Transverse colon (tissue), 4 donors: Measurements from ENCODE around the gene TBL1X. TPM values are rescaled to one million over a fixed set of nuclear protein-coding genes. Genes with fewer than 3 reads are reported as not detected.

ENCODE experiments used
- DNase-seq: peaks from one replicate; pipeline ENCODE4 v3.0.0-alpha.2; 2019
- H3K27ac ChIP-seq, 4 donors: fragments of 200-600 bp; sonication (generic); 2 replicates each; pipeline ENCODE4 v1.5.1; 2016 to 2018; ENCODE audit warnings: inconsistent platforms in 4 of 4
- H3K27me3 ChIP-seq: fragments of 200-600 bp; sonication (generic); 2 replicates; pipeline ENCODE4 v1.5.1; 2017; ENCODE audit warnings: inconsistent platforms
- H3K36me3 ChIP-seq, 4 donors: fragments of 200-600 bp; sonication (generic); 2 replicates each; pipeline ENCODE4 v1.5.1; 2017 to 2019; ENCODE audit warnings: inconsistent platforms in 4 of 4
- H3K4me1 ChIP-seq, 4 donors: fragments of 200-600 bp; sonication (generic); 2 replicates each; pipeline ENCODE4 v1.5.1; 2017 to 2020; ENCODE audit warnings: inconsistent platforms in 4 of 4
- H3K4me3 ChIP-seq, 4 donors: fragments of 200-600 bp; sonication (generic); 1 replicate in 1 of 4; 2 replicates in 3 of 4; pipeline versions ENCODE4 v1.5.1 to v1.6.1; 2017 to 2019; ENCODE audit warnings: inconsistent platforms in 4 of 4
- H3K9me3 ChIP-seq, 2 donors: fragments of 200-600 bp; sonication (generic); 2 replicates each; pipeline ENCODE4 v1.5.1; 2017 to 2019; ENCODE audit warnings: inconsistent platforms in 2 of 2
- EP300 ChIP-seq: sonication (generic); formaldehyde crosslinking; IDR thresholded peaks from one replicate; pipeline ENCODE4 v1.6.1; 2017; ENCODE audit warnings: antibody characterized with exemption, low read depth
- POLR2A ChIP-seq: fragments of 450-650 bp; IDR thresholded peaks from one replicate; pipeline ENCODE4 v1.6.1; 2016; ENCODE audit warnings: antibody characterized with exemption, mild to moderate bottlenecking, moderate library complexity
- POLR2AphosphoS5 ChIP-seq, 3 donors: sonication (generic); formaldehyde crosslinking; IDR thresholded peaks; one replicate each; pipeline ENCODE4 v1.6.1; 2016; ENCODE audit warnings: antibody characterized with exemption in 3 of 3
- WGBS, 2 donors: methylation state at CpG; one replicate each; pipeline ENCODE4 v1.1.5; 2018; ENCODE audit warnings: low coverage in 1 of 2; 5-methylcytosine and 5-hydroxymethylcytosine counted together
- in situ Hi-C, 4 donors: fragments of 200-750 bp; cut with MboI; loops; one replicate each; pipeline versions ENCODE4 v1.15.0 to v1.15.1; 2017; ENCODE audit warnings: low sequenced_read_pairs in 3 of 4, low pct_ligation_motif_present in 1 of 4, low pct_unique_long_range_greater_than_20kb in 1 of 4
- intact Hi-C: fragments of 100-400 bp; cut with DNase I; formaldehyde crosslinking; loops from one replicate; pipeline ENCODE4 v1.15.1; 2023; ENCODE audit warnings: low total_unique reads
- total RNA-seq, 4 donors: library from RNA; depleted of rRNA; stranded (reverse); fragments of >200 nt; gene quantifications; one replicate each; pipeline ENCODE4 v1.1.0, GENCODE V29; 2016
- TF ChIP-seq, protein P1 (sequence below), 5 experiments: fragments of 200-600 bp in 3 of 5; fragments of 450-650 bp in 2 of 5; sonication (generic) in 3 of 5; IDR thresholded peaks; 1 replicate in 2 of 5; 2 replicates in 3 of 5; pipeline ENCODE4 v1.5.1; 2016 to 2017; ENCODE audit warnings: antibody characterized with exemption in 5 of 5, inconsistent platforms in 3 of 5, mild to moderate bottlenecking in 2 of 5, moderate library complexity in 1 of 5

TBL1X gene
- total RNA-seq, 4 donors from 2014 or later: 3.4 to 16.8 (median 13.0) TPM

DNA sequence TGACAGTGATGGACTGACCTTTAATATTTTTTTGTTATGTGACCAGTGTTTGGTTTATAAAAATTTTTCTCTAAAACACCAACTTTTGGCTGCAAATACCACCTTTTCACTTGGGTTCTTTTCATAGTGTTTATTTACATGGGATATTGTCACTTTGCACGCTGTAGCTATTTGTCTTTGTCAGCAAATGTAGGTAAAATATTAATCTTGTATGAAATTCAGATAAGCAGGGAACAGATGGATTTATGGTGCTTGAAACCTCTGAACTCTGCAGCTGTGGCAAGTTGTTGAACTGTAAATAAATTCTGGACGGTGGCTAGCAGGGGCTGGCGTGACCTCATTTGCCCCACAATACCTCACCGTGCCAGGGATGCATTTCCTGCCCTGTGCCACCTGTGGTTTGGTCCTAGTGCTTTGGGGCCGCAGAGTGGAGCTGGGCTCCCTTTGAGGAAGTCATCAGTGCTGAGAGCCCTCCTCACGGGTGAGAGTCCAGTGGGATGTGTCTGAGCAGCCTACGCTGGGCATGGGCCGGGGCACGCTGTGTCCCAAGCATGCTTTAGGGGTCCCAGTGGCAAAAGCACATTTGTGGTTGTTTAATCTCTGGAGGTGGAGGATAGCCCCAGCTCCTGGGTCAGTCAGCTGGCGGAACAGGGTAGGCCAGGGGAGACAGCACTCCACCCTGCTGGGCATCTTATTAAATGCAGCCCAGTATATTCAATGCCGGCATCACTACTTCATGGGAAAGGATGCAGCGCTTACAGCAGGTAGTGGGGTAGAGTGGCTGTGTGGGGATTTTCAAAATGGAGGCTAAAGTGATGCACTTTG lies 108.6 kb downstream of the TBL1X start:
- TF ChIP-seq, protein P1, sequence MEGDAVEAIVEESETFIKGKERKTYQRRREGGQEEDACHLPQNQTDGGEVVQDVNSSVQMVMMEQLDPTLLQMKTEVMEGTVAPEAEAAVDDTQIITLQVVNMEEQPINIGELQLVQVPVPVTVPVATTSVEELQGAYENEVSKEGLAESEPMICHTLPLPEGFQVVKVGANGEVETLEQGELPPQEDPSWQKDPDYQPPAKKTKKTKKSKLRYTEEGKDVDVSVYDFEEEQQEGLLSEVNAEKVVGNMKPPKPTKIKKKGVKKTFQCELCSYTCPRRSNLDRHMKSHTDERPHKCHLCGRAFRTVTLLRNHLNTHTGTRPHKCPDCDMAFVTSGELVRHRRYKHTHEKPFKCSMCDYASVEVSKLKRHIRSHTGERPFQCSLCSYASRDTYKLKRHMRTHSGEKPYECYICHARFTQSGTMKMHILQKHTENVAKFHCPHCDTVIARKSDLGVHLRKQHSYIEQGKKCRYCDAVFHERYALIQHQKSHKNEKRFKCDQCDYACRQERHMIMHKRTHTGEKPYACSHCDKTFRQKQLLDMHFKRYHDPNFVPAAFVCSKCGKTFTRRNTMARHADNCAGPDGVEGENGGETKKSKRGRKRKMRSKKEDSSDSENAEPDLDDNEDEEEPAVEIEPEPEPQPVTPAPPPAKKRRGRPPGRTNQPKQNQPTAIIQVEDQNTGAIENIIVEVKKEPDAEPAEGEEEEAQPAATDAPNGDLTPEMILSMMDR (IDR thresholded peaks at IDR 0.05): no peak
- no peak for TF ChIP-seq POLR2A
- TF ChIP-seq POLR2AphosphoS5 (IDR thresholded peaks at IDR 0.05): no peak
- TF ChIP-seq EP300: no peak
- Histone ChIP-seq H3K36me3 (no peaks in the 10 kb centered on the region), H3K4me1 (peaks cover 0 to 10% (median 0%) of the 10 kb centered on the region in 4 donors), H3K27me3 (no peaks in the 10 kb centered on the region), H3K27ac (no peak overlapping the region), H3K9me3 (no peaks in the 10 kb centered on the region), H3K4me3 (no peak overlapping the region)
- in situ Hi-C loops (no loop called here), intact Hi-C loops (no loop called here)
- WGBS, 2 donors: 55 to 60% methylated on average over 1 to 11 of the region's 12 CpGs
- no peak for DNase-seq

DNA sequence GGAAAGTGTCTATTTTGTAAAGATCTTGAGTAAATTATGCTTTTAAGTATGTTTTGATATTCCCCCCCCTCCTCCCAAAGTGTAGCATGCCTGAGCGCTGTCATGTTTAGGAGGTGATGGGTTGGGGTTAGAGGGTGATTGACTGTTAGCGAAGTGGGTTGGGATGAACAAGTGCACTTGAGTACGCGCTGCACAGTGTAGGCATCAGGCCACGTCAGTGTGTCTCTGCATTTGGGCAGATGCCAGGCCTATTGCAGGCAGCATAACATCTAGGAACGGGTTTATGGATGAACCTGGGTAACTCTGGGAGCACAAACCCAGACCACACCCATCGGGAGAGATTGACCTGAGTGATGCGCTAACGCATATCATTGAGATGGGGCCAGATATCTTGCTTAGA lies 111.2 kb downstream of the TBL1X start:
- TF ChIP-seq POLR2AphosphoS5 (IDR thresholded peaks at IDR 0.05): no peak
- TF ChIP-seq POLR2A: no peak
- TF ChIP-seq, protein P1 (IDR thresholded peaks at IDR 0.05): no peak
- TF ChIP-seq EP300: no peak
- Histone ChIP-seq H3K27ac (no peak overlapping the region), H3K4me1 (peaks cover 0 to 12% (median 0%) of the 10 kb centered on the region in 4 donors), H3K9me3 (no peaks in the 10 kb centered on the region), H3K4me3 (no peak overlapping the region), H3K36me3 (no peaks in the 10 kb centered on the region), H3K27me3 (no peaks in the 10 kb centered on the region)
- 89 to 93% methylated on average over 3 to 9 of the region's 9 CpGs for WGBS, 2 donors
- intact Hi-C loops (no loop called here), in situ Hi-C loops (no loop called here)
- DNase-seq: no peak

GRCh38 chrX:9577555-9577954 lies 112.7 kb downstream of the TBL1X start:
- no peak for TF ChIP-seq EP300
- TF ChIP-seq POLR2A: no peak
- TF ChIP-seq POLR2AphosphoS5 (IDR thresholded peaks at IDR 0.05): no peak
- TF ChIP-seq, protein P1 (IDR thresholded peaks at IDR 0.05): no peak
- Histone ChIP-seq H3K4me3 (no peak overlapping the region), H3K36me3 (no peaks in the 10 kb centered on the region), H3K27me3 (no peaks in the 10 kb centered on the region), H3K4me1 (peaks cover 0 to 24% (median 4%) of the 10 kb centered on the region in 4 donors), H3K9me3 (no peaks in the 10 kb centered on the region), H3K27ac (no peak overlapping the region)
- WGBS, 2 donors: 87 to 88% methylated on average over 4 to 9 of the region's 9 CpGs
- no peak for DNase-seq
- intact Hi-C loops (no loop called here), in situ Hi-C loops (no loop called here)

DNA sequence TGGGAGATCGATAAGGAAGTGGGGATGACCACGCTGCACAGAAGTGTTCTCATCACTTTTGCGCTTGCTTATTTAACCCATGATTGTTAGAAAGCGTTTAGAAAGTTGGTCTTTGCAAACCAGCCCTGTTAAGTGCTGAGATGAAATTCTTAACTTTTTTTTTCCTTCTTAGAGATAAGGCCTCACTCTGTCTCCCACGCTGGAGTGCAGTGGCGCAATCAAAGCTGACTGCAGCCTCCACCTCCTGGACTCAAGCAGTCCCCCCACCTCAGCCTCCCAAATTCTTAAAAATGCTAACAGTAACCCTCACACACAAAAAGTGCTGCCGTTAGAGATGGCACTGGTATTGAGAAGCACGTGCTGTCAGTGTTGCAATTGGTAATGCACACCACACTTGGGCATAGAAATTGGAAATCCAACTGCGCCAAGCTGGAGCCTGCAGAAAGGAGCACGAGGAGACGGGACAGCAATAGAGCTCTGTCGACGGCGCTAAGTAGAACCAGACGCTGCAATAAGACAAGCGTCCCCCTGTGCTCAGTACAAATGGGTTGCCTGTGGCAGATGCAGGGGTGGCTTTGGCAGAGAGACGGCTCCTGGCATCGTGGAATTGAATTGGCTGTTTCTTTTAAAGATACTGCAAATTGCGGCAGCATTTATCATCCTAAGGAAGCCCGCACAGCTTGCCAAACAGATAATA lies 113.4 kb downstream of the TBL1X start:
- Histone ChIP-seq H3K9me3 (no peaks in the 10 kb centered on the region), H3K4me3 (no peak overlapping the region), H3K36me3 (no peaks in the 10 kb centered on the region), H3K4me1 (peaks cover 0 to 18% (median 7%) of the 10 kb centered on the region in 4 donors), H3K27me3 (no peaks in the 10 kb centered on the region), H3K27ac (no peak overlapping the region)
- TF ChIP-seq EP300 (no peak), POLR2AphosphoS5 (IDR thresholded peaks at IDR 0.05) (no peak), POLR2A (no peak)
- TF ChIP-seq, protein P1 (IDR thresholded peaks at IDR 0.05): no peak
- intact Hi-C loops: no loop called here
- no peak for DNase-seq
- in situ Hi-C loops: no loop called here
- 87% methylated on average over 20 of the region's 20 CpGs; no CpG with 5 or more reads in 1 of the 2 donors for WGBS, 2 donors
